ENCODE results near the gene PCAT6. TPM values are rescaled to one million over a fixed set of nuclear protein-coding genes. Genes with fewer than 3 reads are reported as not detected.

The PCAT6 gene
- total RNA-seq, 1 donor from 2014 or later = 2.3 TPM

DNA sequence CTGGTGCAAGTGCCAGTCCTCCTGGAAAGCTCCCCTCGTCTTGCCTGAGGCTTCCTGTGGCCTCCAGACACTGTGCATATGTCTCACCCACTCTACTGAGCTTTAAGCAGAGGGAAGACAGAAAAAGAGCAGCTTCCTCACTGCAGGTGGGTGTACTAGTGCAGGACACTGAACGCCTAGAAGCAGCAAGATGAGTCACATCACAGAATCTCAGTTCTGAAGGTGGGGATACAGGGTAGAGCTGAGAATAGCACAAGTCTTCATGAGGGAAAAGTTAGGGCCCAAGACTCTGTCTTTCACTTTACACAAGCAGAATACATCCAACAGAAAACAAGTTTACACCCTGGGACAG, 37.4 kb downstream of the PCAT6 start:
- no peak for DNase-seq (ENCODE audit: low spot score)

DNA sequence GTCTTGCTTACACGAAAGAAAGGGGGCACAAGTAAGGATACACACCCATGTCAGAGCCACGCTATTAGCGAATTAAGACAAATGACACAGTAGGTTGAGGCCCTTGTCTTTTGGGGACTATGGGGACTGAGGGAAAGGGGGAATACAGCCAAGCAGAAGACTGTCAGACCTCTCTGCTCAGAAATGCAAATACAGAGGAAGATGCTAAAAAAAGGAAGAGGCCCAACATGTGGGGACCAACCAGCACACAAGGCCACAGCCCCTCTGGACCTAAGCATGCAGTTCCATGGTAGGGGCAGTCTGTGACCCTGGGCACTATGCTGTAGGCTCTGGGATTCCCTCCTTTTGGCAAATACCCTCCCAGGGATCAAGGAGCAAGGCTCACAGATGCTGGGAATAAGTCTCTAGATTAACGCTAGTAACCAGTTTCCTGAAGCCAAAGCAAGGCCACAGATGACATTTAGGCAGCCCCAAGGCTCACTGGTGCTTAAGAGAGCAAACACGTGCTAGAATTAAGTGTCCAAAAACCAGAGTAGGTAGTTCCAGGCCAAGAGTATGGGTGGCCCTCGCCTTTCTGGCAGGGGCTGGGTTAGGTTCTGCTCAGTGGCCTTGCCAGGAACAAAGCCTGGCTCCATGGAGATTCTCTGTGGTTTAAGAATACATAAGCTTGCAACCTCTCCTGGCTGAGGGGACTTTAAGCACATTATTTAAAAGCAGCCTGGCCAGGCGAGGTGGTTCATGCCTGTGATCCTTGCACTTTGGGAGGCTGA, 40.0 kb downstream of the PCAT6 start:
- DNase-seq (ENCODE audit: low spot score) = peak; percentile 46

DNA sequence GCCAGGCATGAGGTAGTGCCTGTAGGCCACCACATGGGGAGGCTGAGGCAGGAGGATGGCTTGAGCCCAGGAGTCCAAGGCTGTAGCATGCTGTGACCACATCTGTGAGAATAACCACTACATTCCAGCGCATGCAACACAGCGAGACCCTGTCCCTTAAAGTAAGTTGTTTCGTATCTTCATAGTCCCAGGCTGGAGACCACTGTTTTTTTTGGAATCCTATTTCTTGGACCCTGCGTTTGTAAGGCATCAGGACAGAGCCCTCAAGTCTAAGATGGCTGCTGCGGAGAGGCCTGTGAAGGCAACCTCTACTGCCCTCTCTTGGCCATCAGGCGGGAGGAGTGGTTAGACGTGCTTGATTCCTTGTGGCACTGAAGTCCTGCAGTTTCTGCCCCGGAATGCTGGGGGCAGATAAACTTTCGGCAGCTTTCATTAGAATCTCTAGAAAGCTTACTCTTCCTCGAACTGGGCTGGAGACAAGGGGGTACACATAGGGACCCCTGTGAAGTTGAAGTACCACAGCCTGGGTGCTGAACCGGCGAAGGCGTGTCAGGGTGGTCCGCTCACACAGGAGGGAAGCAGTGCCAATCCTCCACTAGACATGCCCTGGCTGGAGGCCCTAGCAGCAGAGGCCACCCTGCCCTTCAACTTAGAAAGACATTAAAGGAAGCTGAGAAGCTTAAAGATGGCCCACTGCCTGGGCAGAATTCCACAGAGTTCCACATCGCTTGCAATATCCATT, 41.6 kb downstream of the PCAT6 start:
- peak; percentile 19 for DNase-seq (ENCODE audit: low spot score)

DNA sequence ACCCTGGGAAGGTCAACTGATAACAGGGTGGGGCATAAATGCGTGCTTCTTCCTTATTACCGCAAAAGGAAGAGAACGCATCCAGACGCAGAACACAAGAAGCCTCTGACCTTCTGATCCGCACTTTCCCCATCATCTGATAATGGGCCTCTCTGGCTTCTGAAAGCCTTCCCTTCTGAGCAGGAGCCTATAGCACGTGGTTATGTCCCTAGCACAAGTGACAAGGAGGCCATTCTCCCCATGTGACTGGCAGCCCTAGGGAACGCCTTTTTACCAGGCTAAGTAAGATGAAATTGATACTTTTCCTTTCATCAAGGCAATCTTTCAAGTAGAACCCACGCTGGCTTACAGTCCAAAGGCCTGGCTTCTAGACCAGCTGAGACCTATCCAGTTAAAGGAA, 44.0 kb downstream of the PCAT6 start:
- DNase-seq (ENCODE audit: low spot score) = no peak

GRCh38 chr1:202856014-202856413, 45.3 kb downstream of the PCAT6 start:
- no peak for DNase-seq (ENCODE audit: low spot score)

- DNase-seq (ENCODE audit: low spot score) = no peak
Measured at GRCh38 chr1:202857136-202857610, 46.4 kb downstream of the PCAT6 start.

DNA sequence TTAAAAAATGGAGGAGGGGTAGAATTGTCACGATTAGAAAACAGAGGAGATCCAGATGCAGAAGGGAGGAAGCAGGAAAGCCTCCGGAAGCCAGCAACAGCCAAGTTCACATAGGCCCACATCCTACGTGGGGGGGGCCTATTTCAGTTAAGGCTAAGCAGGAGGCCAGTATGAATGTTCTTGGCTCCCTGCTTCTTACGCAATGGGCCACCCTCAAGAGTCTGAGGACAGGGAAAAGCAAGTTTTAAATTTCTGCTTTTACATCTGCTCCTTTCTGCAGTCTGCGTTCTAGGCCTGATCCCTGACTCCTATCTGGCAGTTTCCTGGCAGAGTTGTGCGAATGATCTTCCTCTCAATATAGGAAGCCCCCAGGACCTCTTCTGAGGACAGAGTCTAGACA, 47.6 kb downstream of the PCAT6 start:
- DNase-seq (ENCODE audit: low spot score) = peak; percentile 47

GRCh38 chr1:202858789-202859414, 48.1 kb downstream of the PCAT6 start:
- no peak for DNase-seq (ENCODE audit: low spot score)

- DNase-seq (ENCODE audit: low spot score) = peak; percentile 86
Measured at GRCh38 chr1:202860744-202861419, 50.1 kb downstream of the PCAT6 start.

Other genes starting within 250 kb of the PCAT6 start
- gene SYT2, start 100.5 kb upstream of the PCAT6 start, total RNA-seq = 0.72 TPM
- gene KDM5B, start 2.5 kb upstream of the PCAT6 start, total RNA-seq = 75.0 TPM
- gene RABIF, start 78.2 kb downstream of the PCAT6 start, total RNA-seq = 11.0 TPM
- 26.8 TPM for gene KLHL12, start 116.3 kb downstream of the PCAT6 start, total RNA-seq
- gene ADIPOR1, start 147.4 kb downstream of the PCAT6 start, total RNA-seq = 80.4 TPM
- gene CYB5R1, start 156.3 kb downstream of the PCAT6 start, total RNA-seq = 78.3 TPM
- 46.3 TPM for gene TMEM183A, start 196.4 kb downstream of the PCAT6 start, total RNA-seq
- gene PPFIA4, start 215.5 kb downstream of the PCAT6 start, total RNA-seq = 7.0 TPM